Measurements from ENCODE around the gene KCNIP4. TPM values are rescaled to one million over a fixed set of nuclear protein-coding genes. Genes with fewer than 3 reads are reported as not detected.

Gene KCNIP4
- total and polyA plus RNA-seq, 2 of the 4 experiments (the other 2 are of a cell fraction), result not detected

GRCh38 chr4:21529214-21529613 is 419.4 kb downstream of the KCNIP4 start:
- WGBS, 2 experiments (ENCODE audit: extremely low coverage in 2 of 2, insufficient read length in 1 of 2), result no CpG with 5 or more reads among the region's 1 CpG
- no peak overlapping the region for H3K4ac ChIP-seq (ENCODE audit: low read depth, low read length)
- no peak overlapping the region for H4K5ac ChIP-seq (ENCODE audit: low read depth, low read length)
- H3K27ac ChIP-seq (ENCODE audit: insufficient read depth, low read length), result no peak overlapping the region
- no peak overlapping the region for H2AK5ac ChIP-seq (ENCODE audit: low read depth, low read length)
- H3K14ac ChIP-seq (replicated peaks; ENCODE audit: low read depth, low read length), result no peak overlapping the region
- H2BK120ac ChIP-seq (ENCODE audit: low read depth, low read length), result no peak overlapping the region
- ATAC-seq (ENCODE audit: low read depth) (no peak), DNase-seq (no peak)
- H3K79me1 ChIP-seq (ENCODE audit: low read depth in 1 of 2, low read length in 2 of 2), result no peaks in the 10 kb centered on the region
- TF ChIP-seq SMC3 (IDR thresholded peaks at IDR 0.05; ENCODE audit: low read depth, low read length) (no peak), MAZ (IDR thresholded peaks at IDR 0.05; ENCODE audit: borderline replicate concordance, low read depth, low read length) (no peak), CHD1 (IDR thresholded peaks at IDR 0.05; ENCODE audit: low read depth, low read length) (no peak), ELK1 (IDR thresholded peaks at IDR 0.05; ENCODE audit: borderline replicate concordance, low read depth, low read length) (no peak), RFX5 (IDR thresholded peaks at IDR 0.05; ENCODE audit: low read depth, low read length) (no peak), CEBPB (IDR thresholded peaks at IDR 0.05; ENCODE audit: low read depth, low read length) (no peak), BHLHE40 (IDR thresholded peaks at IDR 0.05; ENCODE audit: low read depth, low read length) (no peak), POLR2A (IDR thresholded peaks at IDR 0.05; ENCODE audit: low read depth, low read length) (no peak), USF2 (IDR thresholded peaks at IDR 0.05; ENCODE audit: low read depth, low read length) (no peak), RAD21 (IDR thresholded peaks at IDR 0.05; ENCODE audit: low read length) (no peak), FOS (IDR thresholded peaks at IDR 0.05; ENCODE audit: low read depth, low read length) (no peak), NFE2L2 (IDR thresholded peaks at IDR 0.05; ENCODE audit: low read depth, low read length) (no peak), MAFK (IDR thresholded peaks at IDR 0.05; ENCODE audit: low read depth, low read length) (no peak), RCOR1 (IDR thresholded peaks at IDR 0.05; ENCODE audit: insufficient replicate concordance, low read length) (no peak)
- TF ChIP-seq, protein P1, sequence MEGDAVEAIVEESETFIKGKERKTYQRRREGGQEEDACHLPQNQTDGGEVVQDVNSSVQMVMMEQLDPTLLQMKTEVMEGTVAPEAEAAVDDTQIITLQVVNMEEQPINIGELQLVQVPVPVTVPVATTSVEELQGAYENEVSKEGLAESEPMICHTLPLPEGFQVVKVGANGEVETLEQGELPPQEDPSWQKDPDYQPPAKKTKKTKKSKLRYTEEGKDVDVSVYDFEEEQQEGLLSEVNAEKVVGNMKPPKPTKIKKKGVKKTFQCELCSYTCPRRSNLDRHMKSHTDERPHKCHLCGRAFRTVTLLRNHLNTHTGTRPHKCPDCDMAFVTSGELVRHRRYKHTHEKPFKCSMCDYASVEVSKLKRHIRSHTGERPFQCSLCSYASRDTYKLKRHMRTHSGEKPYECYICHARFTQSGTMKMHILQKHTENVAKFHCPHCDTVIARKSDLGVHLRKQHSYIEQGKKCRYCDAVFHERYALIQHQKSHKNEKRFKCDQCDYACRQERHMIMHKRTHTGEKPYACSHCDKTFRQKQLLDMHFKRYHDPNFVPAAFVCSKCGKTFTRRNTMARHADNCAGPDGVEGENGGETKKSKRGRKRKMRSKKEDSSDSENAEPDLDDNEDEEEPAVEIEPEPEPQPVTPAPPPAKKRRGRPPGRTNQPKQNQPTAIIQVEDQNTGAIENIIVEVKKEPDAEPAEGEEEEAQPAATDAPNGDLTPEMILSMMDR (conservative IDR thresholded peaks at IDR 0.05; ENCODE audit: low read depth, low read length), result no peak
- dilution Hi-C loops (cut with HindIII; ENCODE audit: low sequenced_read_pairs, unreplicated experiment) (no loop called here), intact Hi-C loops (cut with micrococcal nuclease) (no loop called here), in situ Hi-C loops (cut with MboI; ENCODE audit: low sequenced_read_pairs) (no loop called here)
- no peak overlapping the region for H4K91ac ChIP-seq (ENCODE audit: insufficient read depth, low read depth, low read length)
- no peaks in the 10 kb centered on the region for H3K9me1 ChIP-seq (ENCODE audit: insufficient read depth, low read length)
- H3K4me1 ChIP-seq (ENCODE audit: control insufficient read depth, insufficient read depth, low read length), result no peaks in the 10 kb centered on the region
- H3K18ac ChIP-seq (ENCODE audit: low read depth, low read length), result no peak overlapping the region
- no peaks in the 10 kb centered on the region for H3K27me3 ChIP-seq (ENCODE audit: control insufficient read depth, insufficient read depth, low read length)
- ChIA-PET POLR2A (ENCODE audit: unreplicated experiment) (no interaction called here), CTCF (no interaction called here)
- no peak overlapping the region for H3K4me2 ChIP-seq (ENCODE audit: low read depth, low read length)
- no peaks in the 10 kb centered on the region for H3K36me3 ChIP-seq (ENCODE audit: control insufficient read depth, insufficient read depth, low read length)
- H4K20me1 ChIP-seq (ENCODE audit: insufficient read depth, low read length), result no peaks in the 10 kb centered on the region
- H4K8ac ChIP-seq (ENCODE audit: low read depth in 2 of 2, low read length in 2 of 2), result no peak overlapping the region
- H3K4me3 ChIP-seq (ENCODE audit: insufficient read depth, low read depth, low read length), result no peak overlapping the region
- no peak overlapping the region for H3K56ac ChIP-seq (ENCODE audit: extremely low read depth, insufficient read depth, low read length)
- no peak overlapping the region for H3K23ac ChIP-seq (ENCODE audit: low read depth, low read length)
- H3K9ac ChIP-seq (ENCODE audit: low read depth, low read length), result no peak overlapping the region
- H2AK9ac ChIP-seq (replicated peaks; ENCODE audit: low read depth, low read length, poor library complexity), result no peak overlapping the region
- H2AFZ ChIP-seq (replicated peaks; ENCODE audit: low read length, poor library complexity), result no peak overlapping the region
- BruUV-seq (replicated peaks), result no TSS peak
- H2BK20ac ChIP-seq (ENCODE audit: low read depth, low read length), result no peak overlapping the region
- H3K9me3 ChIP-seq (ENCODE audit: control insufficient read depth, insufficient read depth, low read length), result 0 out of 2 replicates have a peak, but pooled peaks cover 1% of the 10 kb centered on the region
- H2BK5ac ChIP-seq (ENCODE audit: low read depth, low read length, poor library complexity, severe bottlenecking), result no peak overlapping the region
- H2BK15ac ChIP-seq (ENCODE audit: low read depth, low read length), result no peak overlapping the region
